HG03060 (cell line): ENCODE data around the gene PPME1.

Experiments
- ATAC-seq: cut with Tn5 transposase; IDR thresholded peaks from one replicate; pipeline ENCODE4 v1.9.1; 2021; ENCODE audit warnings: low read depth, moderate number of reproducible peaks; ENCODE audit not compliant: unreplicated experiment

The PPME1 gene

GRCh38 chr11:74212533-74212932 is 41.4 kb downstream of the PPME1 start:
- ATAC-seq: no peak

- no peak for ATAC-seq
Observed at GRCh38 chr11:74220376-74220775, 49.3 kb downstream of the PPME1 start.

- no peak for ATAC-seq
Observed at GRCh38 chr11:74221816-74222215, 50.7 kb downstream of the PPME1 start.

GRCh38 chr11:74225565-74225964 is 54.5 kb downstream of the PPME1 start:
- ATAC-seq: no peak

- no peak for ATAC-seq
Observed at GRCh38 chr11:74226907-74227306, 55.8 kb downstream of the PPME1 start.

GRCh38 chr11:74232311-74232950 is 61.3 kb downstream of the PPME1 start:
- no peak for ATAC-seq

- no peak for ATAC-seq
Observed at GRCh38 chr11:74233683-74234082, 62.6 kb downstream of the PPME1 start.

GRCh38 chr11:74235121-74235520 is 64.0 kb downstream of the PPME1 start:
- ATAC-seq: no peak

- no peak for ATAC-seq
Observed at GRCh38 chr11:74237541-74237940, 66.5 kb downstream of the PPME1 start.

- no peak for ATAC-seq
Observed at GRCh38 chr11:74238243-74238642, 67.2 kb downstream of the PPME1 start.

GRCh38 chr11:74248469-74248868 is 77.4 kb downstream of the PPME1 start:
- no peak for ATAC-seq

GRCh38 chr11:74249496-74249895 is 78.4 kb downstream of the PPME1 start:
- ATAC-seq: no peak

GRCh38 chr11:74253361-74253760 is 82.3 kb downstream of the PPME1 start:
- ATAC-seq: no peak

- ATAC-seq: no peak
Observed at GRCh38 chr11:74255741-74256375, 84.8 kb downstream of the PPME1 start.

GRCh38 chr11:74256378-74257133 is 85.5 kb downstream of the PPME1 start:
- no peak for ATAC-seq

- ATAC-seq: no peak
Observed at GRCh38 chr11:74257959-74258553, 87.0 kb downstream of the PPME1 start.

GRCh38 chr11:74262725-74263124 is 91.6 kb downstream of the PPME1 start:
- no peak for ATAC-seq

- no peak for ATAC-seq
Observed at GRCh38 chr11:74265256-74265655, 94.2 kb downstream of the PPME1 start.

- no peak for ATAC-seq
Observed at GRCh38 chr11:74267014-74267413, 95.9 kb downstream of the PPME1 start.

- no peak for ATAC-seq
Observed at GRCh38 chr11:74268456-74268855, 97.4 kb downstream of the PPME1 start.

- no peak for ATAC-seq
Observed at GRCh38 chr11:74269161-74269811, 98.2 kb downstream of the PPME1 start.
